NCI-H2081 (cell line): ENCODE data around the gene GOLPH3.
A peak's percentile ranks its signal among the peaks of the same experiment; 100 is the strongest.
"Not testable (repeated sequence)": the region's sequence is repeated elsewhere in the genome, so short reads cannot be mapped to it uniquely, and the experiment has no call there.

Experiments used
- DNase-seq, 2 experiments: peaks; one replicate each; lab custom pipeline; 2025; lab: John Stamatoyannopoulos, UW

The GOLPH3 gene

DNA sequence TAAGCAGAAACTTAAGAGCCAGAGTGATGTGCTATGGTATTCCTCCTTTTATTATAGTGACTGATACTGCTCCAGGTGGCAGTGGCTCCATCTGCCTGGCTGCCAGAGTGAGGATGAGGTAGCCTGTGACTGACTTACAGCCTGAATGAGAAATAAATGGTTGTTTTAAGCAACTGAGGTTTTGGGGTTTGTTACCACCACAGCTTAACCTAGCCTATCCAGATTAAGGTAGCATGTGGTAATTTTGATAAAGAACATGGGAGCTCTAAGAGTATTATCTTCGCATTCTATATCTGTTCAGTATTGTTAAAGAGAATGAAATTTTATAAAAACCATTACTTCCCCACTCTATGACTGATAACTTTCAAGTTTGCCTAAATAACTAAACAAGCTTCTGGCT, 39.0 kb downstream of the GOLPH3 start:
- DNase-seq = no peak

DNA sequence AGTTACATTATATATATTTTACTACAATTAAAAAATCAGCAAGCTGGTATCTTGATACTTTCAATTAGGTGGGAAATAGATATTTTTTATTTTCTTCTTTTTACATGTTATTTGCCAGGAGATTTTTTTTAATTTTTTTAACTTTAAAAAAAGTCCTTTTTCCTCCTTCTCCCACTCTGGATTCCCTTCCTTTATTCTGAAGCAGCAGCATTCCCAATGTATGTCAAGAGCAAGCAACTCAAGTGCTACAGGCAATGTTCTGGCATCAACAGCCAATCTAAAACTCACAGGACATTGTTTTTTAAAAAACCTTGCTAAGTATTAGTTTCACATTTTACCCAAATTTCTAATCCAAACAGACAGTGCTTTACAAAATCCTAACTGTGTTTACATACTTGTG, 41.4 kb downstream of the GOLPH3 start:
- no peak for DNase-seq

DNA sequence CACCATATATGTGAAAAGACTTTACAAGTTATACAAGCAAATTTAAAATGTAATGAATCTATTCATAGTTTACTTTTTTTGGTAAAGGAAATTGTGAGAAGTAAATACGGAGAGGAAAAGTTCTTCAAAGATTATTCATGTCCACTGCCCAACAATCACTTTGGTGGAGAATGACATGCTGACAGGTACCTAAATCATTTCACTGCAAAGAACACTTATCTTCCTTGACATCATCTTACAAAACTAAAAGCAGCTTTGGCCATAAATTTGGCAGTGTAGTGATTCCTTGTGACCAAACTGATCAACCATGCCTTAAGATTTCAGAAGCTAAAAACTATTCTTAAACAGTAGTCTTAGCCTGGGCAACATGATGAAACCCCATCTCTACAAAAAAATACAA, 42.5 kb downstream of the GOLPH3 start:
- no peak for DNase-seq

DNA sequence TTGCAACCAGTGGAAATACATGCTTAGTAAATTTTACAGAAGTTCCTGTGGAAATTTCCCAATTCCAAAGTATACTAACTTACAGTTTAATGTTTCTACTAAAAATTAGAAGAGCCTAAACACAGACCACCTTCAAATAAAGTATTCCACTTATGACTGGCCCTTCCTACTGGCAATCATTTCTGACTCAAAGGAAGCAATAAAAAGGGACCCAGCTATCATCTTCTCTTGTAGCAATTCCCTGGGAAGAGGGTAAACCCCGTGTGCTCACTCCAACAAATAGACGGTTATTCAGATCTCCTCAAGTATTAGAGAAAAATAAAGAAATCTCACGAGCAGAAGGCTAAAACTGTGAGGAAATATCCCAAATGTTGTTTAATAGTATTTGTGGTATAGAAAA, 43.3 kb downstream of the GOLPH3 start:
- DNase-seq = no peak

DNA sequence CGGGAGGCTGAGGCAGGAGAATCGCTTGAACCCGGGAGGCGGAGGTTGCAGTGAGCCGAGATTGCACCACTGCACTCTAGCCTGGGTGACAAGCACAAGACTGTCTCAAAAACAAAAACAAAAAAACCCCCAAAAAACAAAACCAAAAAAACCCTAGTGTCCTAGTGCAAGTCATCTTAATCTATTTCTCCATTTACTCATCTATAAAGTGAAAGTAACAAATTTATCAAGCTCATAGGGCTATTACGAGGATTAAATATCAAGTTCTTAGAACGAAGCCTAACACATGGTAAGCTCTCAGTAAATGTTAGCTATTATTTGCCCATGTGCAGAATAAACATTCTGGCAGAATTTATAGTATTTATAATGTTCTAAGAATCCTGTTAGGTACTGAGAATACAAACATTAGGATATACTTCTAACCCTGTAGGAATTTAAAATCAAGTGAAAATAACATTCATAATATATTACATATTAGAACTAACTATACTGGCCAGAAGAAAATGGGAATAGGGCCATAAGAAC, 45.0 kb downstream of the GOLPH3 start:
- DNase-seq = no peak

DNA sequence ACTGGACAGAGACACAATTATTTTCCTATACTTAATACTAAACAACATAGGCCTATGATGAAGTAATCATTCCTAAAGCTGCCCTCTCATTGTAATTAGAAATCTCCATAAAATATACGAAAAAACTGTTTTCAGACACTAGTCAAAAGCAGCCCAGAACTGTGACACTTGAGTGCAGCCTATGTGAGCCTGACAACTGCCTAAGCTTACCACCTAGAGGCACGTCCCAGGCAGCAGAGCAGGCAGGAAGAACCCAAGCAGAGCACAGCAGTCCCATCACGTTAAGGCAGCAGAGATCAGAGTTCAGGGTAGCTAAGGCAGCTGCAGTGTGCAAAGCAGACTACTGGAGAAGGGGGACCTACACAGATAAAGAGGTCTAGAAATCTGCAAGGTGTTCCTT, 46.4 kb downstream of the GOLPH3 start:
- no peak for DNase-seq

DNA sequence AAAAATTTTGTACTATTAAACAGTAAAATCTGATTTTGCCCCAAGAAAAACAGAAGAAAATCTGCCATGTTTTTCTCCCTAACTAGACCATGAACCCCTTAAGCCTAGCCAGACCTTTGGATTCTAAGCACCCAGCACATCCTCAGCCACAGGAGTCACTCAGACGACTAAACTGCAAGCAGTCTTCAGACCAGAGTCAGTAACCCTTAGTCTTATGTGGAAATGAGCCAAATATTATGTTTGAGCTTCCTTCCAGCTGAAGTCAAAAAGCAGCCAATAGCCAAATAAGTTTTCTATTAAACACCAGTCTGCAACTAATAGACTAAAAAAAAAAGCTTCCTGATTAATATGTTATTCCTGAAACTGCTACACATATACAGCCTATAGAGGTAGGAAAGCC, 47.4 kb downstream of the GOLPH3 start:
- DNase-seq = no peak

DNA sequence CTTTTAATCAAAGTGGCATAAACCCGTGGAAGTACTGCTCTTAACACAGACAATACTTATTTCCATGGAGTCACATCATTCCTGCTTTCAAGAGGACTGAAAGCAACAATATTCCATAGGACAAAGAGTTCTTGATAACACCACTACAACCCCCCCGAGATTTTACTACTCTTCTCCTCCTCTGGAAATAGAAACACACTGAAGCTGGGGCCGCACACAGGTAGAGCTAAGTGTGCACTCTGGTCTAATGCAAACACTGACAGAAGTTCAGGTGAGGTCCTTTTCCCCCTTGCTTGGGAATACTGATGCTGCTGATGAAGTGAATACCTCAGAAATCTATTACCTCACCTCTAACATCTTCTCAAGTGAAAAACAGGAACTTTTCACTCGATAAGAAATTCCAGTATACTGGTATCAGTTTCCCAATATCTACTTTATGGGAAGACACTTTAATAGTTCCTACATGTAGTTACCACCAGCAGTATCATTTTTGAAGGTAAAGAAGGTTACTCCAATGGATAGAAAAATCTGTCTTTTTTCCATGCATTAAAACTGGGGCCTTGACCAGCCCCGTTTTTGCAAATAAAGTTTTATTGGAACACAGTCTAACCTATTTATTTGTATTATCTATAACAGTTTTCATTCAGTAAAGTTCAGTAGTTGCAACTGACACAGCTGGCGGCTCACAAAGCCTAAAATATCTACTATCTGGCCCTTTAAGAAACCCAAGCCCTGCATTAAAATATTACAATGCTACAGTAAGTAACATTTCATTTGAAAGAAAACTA, 50.0 kb downstream of the GOLPH3 start:
- DNase-seq = no peak

DNA sequence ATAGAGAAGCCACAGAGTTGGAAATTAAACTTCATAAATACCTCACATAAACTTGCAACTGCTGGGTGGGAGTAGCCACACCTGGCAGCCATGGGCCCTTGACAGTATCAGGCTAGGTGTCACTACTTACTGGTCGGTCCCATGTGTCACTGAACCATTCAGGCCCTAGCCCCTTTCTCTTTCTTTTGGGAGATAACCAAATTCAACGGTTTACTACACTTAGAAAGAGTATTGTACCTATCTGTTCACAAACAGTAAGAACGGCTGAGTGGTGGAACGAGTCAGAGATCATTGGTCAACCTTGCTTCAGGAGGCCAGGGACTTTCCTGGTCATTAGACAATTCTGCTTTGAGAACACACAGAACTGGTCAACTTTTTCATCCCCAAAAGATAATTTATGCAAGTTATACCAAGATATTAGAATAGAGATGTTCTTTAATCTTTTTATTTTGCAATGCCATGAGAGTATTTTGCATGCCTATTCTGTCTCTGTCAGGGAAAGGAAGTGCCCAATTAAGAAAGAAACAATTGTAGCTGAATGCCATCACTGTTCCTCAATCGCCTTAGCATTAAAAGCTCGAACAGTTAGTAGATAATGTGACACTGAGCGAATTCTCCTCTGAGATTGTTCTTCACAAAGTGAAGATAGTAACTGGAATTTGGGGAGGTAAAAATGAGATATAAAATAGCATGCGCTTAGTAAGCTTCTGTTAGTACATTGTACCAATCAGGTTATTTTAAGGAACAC, 50.9 kb downstream of the GOLPH3 start:
- DNase-seq = no peak

DNA sequence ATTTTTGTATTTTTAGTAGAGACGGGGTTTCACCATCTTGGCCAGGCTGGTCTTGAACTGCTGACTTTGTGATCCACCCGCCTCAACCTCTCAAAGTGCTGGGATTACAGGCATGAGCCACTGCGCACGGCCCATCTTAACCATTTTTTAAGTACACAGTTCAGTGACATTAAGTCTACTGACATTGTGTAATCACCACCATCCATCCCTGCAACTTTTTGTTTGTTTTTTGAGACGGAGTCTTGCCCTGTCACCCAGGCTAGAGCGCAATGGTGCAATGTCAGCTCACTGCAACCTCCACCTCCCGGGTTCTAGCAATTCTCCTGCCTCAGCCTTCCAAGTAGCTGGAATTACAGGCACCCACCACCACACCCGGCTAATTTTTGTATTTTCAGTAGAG, 55.2 kb downstream of the GOLPH3 start:
- DNase-seq = not testable (repeated sequence)

DNA sequence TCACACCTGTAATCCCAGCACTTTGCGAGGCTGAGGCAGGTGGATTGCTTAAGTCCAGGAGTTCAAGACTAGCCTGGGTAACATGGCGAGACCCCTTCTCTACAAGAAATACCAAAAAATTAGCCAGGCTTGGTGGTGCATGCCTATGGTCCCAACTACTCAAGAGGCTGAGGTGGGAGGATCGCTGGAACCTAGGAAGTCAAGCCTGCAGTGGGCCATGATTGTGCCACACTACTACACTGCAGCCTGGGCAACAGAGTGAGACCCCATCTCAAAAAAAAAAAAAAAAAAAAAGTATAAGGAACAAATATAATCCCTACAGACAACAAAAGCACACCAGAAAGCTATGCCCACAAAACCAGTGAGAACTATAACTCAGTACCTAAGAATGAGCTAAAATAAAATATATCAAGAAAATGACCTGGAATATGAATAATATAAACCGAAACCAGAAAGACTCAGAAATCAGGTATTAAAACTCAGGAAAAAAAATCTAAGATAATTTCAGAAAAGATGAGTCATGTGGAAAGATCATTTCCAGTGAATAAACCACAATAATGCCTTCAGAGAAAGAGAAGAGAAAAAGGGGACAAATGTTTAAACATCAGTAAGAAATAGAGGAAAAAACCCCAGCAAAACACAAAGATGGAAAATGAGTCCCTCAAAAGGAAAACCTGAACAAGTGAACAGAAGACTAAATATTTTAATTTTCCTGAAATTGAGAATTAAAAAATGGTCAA, 57.4 kb downstream of the GOLPH3 start:
- no peak for DNase-seq

DNA sequence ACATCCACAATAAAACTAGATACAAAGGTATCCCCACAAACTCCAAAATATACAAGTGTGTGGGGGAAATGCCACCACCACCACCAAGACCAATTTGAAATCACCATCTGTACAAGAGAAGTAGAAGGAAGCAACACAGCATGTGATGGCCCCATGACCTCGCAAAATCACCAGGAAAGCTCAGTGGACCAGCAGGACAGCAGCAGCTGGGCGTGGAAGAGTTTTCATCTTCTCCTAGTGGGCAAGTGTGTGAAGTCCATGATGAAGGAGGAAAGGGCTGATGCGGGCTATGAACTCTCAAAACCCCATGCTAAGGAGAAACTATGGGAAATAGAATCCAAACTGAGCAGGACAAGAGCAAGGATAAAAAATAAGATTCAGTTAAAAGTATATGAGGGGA, 58.1 kb downstream of the GOLPH3 start:
- peak in 1 of 2 experiments; percentile 17 for DNase-seq

DNA sequence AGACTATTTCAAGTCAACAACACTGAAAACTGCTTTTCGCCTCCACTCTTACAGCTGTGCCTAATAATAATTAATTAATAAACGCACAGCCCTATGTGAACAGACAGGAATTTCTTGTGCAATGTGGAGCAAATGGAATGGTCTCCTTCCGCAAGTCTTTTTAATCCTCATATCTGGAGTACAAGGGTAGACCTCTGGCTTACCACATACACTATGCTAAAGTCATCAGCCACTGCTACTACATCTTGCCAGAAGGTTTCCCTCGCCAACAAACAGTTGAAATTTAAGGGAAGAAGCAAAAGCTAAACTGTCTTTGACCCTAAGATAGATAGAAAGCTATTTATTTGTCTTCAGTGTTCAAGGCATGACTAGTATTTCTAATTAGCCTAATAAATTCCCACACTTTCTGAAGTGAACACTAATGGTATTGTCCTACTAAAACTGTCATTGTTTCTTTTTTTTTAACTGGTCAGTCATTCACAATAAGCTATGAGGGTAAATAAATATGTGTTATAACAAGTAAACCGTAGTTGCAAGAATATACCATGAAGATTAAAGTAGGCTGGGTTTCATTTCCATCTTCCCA, 63.9 kb downstream of the GOLPH3 start:
- DNase-seq = no peak

DNA sequence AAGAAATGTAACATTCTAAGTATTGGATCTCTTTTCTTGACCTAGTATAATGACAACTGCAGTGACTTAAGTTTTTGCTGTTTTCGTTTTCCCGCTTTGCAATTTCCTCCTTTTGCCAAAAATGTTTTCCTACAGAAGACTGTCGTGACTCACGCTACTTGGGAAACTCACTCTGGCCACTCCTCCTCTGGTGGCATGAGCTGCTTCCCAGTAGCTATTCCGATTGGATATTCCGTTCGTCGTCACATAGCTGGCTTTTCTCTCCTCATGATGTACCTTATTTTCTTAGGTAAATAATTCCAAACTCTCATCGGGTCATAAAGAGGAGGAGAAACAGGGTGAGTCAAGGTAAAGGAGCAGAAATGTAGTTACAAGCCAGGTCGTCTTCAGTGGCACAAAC, 64.9 kb downstream of the GOLPH3 start:
- DNase-seq = no peak

DNA sequence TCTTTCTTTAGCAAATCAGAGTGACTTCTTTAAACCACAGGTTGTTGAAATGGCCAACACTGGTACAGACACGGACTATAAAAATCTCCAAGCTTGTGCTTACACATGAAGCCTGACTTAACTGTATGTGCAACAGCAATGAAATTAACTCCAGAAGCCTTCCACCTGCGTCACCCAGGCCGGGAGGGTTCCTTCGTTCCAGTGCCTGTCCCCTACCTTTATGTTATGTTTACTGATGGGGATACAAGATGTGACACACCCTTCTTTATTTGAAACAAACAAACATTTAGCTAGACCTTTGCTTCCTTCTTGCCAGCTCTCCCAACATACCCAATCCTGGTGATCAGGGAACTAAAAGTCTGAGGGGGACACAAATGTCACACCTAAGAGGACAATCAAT, 66.0 kb downstream of the GOLPH3 start:
- DNase-seq = no peak

DNA sequence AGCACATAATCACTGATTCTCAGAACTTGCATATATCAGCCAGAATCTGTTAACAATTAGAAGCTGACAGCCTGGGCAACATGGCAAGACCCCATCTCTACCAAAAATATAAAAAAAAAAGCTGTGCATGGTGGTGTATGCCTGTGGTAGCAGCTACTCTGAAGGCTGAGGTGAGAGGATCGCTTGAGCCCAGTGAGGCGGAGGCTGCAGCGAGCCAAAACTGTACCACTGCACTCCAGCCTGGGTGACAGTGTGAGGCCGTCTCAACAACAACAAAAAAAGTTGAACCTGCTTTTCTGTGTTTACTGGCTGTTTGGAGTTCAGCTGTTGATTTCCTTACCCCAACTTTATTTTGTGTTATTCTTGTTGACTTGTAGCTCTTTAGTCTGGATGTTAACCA, 66.8 kb downstream of the GOLPH3 start:
- no peak for DNase-seq

DNA sequence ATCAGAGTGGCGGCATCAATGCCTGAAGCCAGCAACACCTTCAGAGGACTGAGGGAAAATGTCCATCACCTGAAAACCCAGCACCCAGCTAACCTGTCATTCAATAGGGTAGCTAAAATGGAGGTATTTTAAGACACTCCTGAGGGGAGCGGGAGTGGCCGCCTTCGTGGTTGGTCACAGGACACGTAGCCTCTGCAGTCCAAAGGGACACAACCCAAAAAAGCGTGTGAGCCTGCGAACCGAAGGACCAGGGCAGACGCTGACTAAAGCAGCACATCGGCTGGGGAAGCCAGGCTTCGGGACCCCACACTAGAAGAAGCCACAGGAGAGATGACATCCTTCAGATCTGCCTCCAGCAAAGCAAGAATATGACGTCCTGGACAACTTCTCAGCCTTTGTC, 70.6 kb downstream of the GOLPH3 start:
- no peak for DNase-seq

DNA sequence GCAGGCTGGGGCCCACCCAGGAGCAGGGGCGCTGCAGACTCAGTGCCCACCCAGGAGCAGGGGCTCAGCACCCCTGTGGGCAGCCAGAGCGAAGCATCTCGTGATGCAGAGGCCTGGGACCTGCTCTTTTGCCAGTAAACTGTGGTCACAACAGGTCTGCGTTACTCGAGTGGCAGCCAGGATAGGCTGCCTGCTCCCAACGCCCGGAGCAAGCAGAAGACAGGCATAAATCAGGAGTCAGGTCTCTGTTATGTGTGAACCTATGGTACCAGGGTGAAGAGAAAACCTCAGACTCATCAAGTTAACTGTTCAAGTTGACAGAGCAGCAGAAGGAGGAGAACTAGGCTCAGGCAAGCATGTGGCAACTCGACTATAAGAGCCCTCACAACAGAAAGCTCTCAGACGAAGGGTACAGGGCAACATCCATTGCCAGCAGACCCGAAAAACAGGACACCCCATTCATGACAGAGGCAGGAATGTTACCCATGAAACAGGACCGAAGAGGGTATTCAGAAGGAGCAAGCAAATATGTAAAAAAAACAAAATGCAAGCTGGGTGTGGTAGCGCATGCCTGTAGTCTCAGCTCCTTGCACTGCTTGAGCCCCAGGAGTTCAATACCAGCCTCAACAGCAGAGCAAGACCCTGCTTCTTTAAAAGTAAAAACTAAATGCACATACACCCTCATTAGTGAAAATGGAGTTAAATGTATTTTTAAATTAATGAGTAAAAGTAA, 71.7 kb downstream of the GOLPH3 start:
- no peak for DNase-seq

DNA sequence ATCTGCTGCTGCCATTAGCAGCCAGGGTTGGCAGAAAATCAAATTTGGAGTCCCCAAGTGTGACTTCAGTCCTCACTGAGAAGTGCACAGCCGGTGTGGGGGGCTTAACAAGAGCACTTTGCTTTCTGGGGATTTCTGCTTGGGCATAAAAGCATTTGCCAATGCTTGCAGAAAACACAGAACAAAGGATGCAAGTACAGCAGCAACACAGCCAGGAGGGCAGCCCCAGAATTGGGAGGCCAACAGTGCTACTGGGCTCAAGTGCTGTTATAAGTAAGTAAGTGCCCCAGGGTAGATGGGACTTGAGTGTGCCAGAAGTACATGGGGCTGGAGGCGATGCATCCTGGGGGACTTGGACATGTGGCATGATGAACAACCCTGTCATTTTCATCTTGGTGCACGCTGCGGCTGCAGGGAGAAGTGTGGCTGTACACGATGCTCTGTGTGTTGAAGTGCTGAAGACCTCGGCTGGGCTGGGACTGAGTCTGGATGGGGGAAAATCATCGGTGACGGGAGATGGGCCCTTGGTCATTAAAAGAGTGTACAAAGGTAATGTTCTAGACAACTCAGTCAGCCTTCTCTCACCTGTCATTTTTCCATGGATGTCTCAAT, 73.3 kb downstream of the GOLPH3 start:
- DNase-seq = no peak

DNA sequence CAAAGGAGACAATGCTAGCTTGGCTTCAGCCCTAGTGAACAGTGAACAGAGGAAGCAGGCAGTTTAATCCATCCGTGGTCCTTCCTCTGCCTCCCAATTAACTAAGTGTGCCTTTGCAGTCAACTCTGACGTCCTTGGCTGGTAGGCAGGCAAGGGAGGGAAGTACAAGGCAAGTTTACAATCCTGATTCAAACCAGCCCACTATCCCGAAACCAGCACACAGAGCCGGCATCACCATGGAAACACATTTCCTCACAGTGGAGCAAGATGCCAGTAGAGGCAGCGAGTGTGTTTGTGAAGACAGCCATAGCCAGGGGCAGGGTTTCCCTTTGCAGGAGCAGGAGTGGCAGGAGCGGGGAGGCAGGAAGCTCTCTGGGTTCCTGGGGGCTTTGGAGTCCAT, 73.9 kb downstream of the GOLPH3 start:
- no peak for DNase-seq

DNA sequence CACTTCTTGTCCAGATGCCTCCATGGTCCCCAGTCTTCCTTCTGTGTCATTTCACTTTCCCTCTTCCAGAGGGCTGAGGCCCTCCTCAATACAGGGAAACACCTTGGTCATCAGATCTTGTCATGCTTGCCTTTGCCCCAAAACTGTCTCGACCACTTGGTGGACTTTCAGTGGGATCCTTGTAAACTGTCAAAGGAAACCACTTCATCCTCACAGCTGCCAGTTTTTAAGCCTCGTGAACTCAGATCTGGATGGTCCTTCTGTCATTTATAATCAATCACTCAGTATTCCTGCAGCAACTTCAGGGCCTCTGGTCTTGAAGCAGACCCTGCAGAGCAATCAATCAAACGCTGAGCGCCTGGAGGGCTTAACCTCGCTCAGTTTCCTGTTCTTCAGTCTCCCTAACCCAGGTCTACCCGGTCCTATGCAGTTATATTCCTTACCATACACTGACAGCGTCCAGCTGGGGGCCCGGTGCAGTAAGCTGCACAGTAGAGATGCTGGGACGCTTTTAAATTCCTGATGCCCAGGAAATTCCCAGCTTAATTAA, 74.6 kb downstream of the GOLPH3 start:
- no peak for DNase-seq
